ENCODE data around the gene ZCCHC17.

The ZCCHC17 gene

GRCh38 chr1:31400393-31400792, 103.6 kb downstream of the ZCCHC17 start:
- Histone ChIP-seq H3K27me3 (ENCODE audit: control insufficient read depth, insufficient read depth, low read length) (no peaks in the 10 kb centered on the region), H3K4me1 (ENCODE audit: control insufficient read depth, insufficient read depth, low read length) (no peaks in the 10 kb centered on the region), H3K9ac (ENCODE audit: low read depth, low read length) (no peak overlapping the region), H3K36me3 (ENCODE audit: control insufficient read depth, insufficient read depth, low read length) (no peaks in the 10 kb centered on the region), H3K9me3 (ENCODE audit: control insufficient read depth, insufficient read depth, low read length) (no peaks in the 10 kb centered on the region), H3K4me3 (ENCODE audit: low read depth, low read length) (no peak overlapping the region)

GRCh38 chr1:31401241-31401640, 104.4 kb downstream of the ZCCHC17 start:
- no peaks in the 10 kb centered on the region for H3K9me3 ChIP-seq (ENCODE audit: control insufficient read depth, insufficient read depth, low read length)
- no peaks in the 10 kb centered on the region for H3K4me1 ChIP-seq (ENCODE audit: control insufficient read depth, insufficient read depth, low read length)
- no peak overlapping the region for H3K9ac ChIP-seq (ENCODE audit: low read depth, low read length)
- H3K27me3 ChIP-seq (ENCODE audit: control insufficient read depth, insufficient read depth, low read length) = no peaks in the 10 kb centered on the region
- no peaks in the 10 kb centered on the region for H3K36me3 ChIP-seq (ENCODE audit: control insufficient read depth, insufficient read depth, low read length)
- no peak overlapping the region for H3K4me3 ChIP-seq (ENCODE audit: low read depth, low read length)

- H3K27me3 ChIP-seq (ENCODE audit: control insufficient read depth, insufficient read depth, low read length) = peaks cover 5% of the 10 kb centered on the region
- no peak overlapping the region for H3K9ac ChIP-seq (ENCODE audit: low read depth, low read length)
- H3K9me3 ChIP-seq (ENCODE audit: control insufficient read depth, insufficient read depth, low read length) = no peaks in the 10 kb centered on the region
- no peak overlapping the region for H3K4me3 ChIP-seq (ENCODE audit: low read depth, low read length)
- H3K36me3 ChIP-seq (ENCODE audit: control insufficient read depth, insufficient read depth, low read length) = no peaks in the 10 kb centered on the region
- H3K4me1 ChIP-seq (ENCODE audit: control insufficient read depth, insufficient read depth, low read length) = no peaks in the 10 kb centered on the region
Measured at GRCh38 chr1:31405578-31406245, 108.9 kb downstream of the ZCCHC17 start.

GRCh38 chr1:31407029-31407626, 110.3 kb downstream of the ZCCHC17 start:
- no peaks in the 10 kb centered on the region for H3K9me3 ChIP-seq (ENCODE audit: control insufficient read depth, insufficient read depth, low read length)
- H3K27me3 ChIP-seq (ENCODE audit: control insufficient read depth, insufficient read depth, low read length) = peaks cover 17% of the 10 kb centered on the region
- no peak overlapping the region for H3K9ac ChIP-seq (ENCODE audit: low read depth, low read length)
- no peak overlapping the region for H3K4me3 ChIP-seq (ENCODE audit: low read depth, low read length)
- no peaks in the 10 kb centered on the region for H3K4me1 ChIP-seq (ENCODE audit: control insufficient read depth, insufficient read depth, low read length)
- H3K36me3 ChIP-seq (ENCODE audit: control insufficient read depth, insufficient read depth, low read length) = no peaks in the 10 kb centered on the region

GRCh38 chr1:31408788-31409318, 112.0 kb downstream of the ZCCHC17 start:
- H3K36me3 ChIP-seq (ENCODE audit: control insufficient read depth, insufficient read depth, low read length) = no peaks in the 10 kb centered on the region
- no peak overlapping the region for H3K9ac ChIP-seq (ENCODE audit: low read depth, low read length)
- H3K9me3 ChIP-seq (ENCODE audit: control insufficient read depth, insufficient read depth, low read length) = no peaks in the 10 kb centered on the region
- no peaks in the 10 kb centered on the region for H3K4me1 ChIP-seq (ENCODE audit: control insufficient read depth, insufficient read depth, low read length)
- no peak overlapping the region for H3K4me3 ChIP-seq (ENCODE audit: low read depth, low read length)
- peaks cover 20% of the 10 kb centered on the region for H3K27me3 ChIP-seq (ENCODE audit: control insufficient read depth, insufficient read depth, low read length)

GRCh38 chr1:31409946-31410858, 113.4 kb downstream of the ZCCHC17 start:
- no peak overlapping the region for H3K4me3 ChIP-seq (ENCODE audit: low read depth, low read length)
- H3K9me3 ChIP-seq (ENCODE audit: control insufficient read depth, insufficient read depth, low read length) = no peaks in the 10 kb centered on the region
- H3K27me3 ChIP-seq (ENCODE audit: control insufficient read depth, insufficient read depth, low read length) = peaks cover 20% of the 10 kb centered on the region
- H3K4me1 ChIP-seq (ENCODE audit: control insufficient read depth, insufficient read depth, low read length) = peaks cover 7% of the 10 kb centered on the region
- H3K9ac ChIP-seq (ENCODE audit: low read depth, low read length) = no peak overlapping the region
- H3K36me3 ChIP-seq (ENCODE audit: control insufficient read depth, insufficient read depth, low read length) = no peaks in the 10 kb centered on the region

GRCh38 chr1:31410871-31411270, 114.0 kb downstream of the ZCCHC17 start:
- Histone ChIP-seq H3K36me3 (ENCODE audit: control insufficient read depth, insufficient read depth, low read length) (no peaks in the 10 kb centered on the region), H3K9ac (ENCODE audit: low read depth, low read length) (no peak overlapping the region), H3K4me3 (ENCODE audit: low read depth, low read length) (no peak overlapping the region), H3K4me1 (ENCODE audit: control insufficient read depth, insufficient read depth, low read length) (peaks cover 7% of the 10 kb centered on the region), H3K9me3 (ENCODE audit: control insufficient read depth, insufficient read depth, low read length) (no peaks in the 10 kb centered on the region), H3K27me3 (ENCODE audit: control insufficient read depth, insufficient read depth, low read length) (peaks cover 20% of the 10 kb centered on the region)

GRCh38 chr1:31412205-31412604, 115.4 kb downstream of the ZCCHC17 start:
- no peaks in the 10 kb centered on the region for H3K36me3 ChIP-seq (ENCODE audit: control insufficient read depth, insufficient read depth, low read length)
- H3K27me3 ChIP-seq (ENCODE audit: control insufficient read depth, insufficient read depth, low read length) = peaks cover 20% of the 10 kb centered on the region
- H3K4me3 ChIP-seq (ENCODE audit: low read depth, low read length) = peak overlapping the region; percentile 65

GRCh38 chr1:31412732-31413404, 116.0 kb downstream of the ZCCHC17 start, which contains the start of gene SERINC2:
Gene SERINC2 (plus strand): TSS chr1:31413213. CDS start chr1:31413266, 53 bp downstream.
- peaks cover 20% of the 10 kb centered on the region for H3K27me3 ChIP-seq (ENCODE audit: control insufficient read depth, insufficient read depth, low read length)
- no peaks in the 10 kb centered on the region for H3K36me3 ChIP-seq (ENCODE audit: control insufficient read depth, insufficient read depth, low read length)
- H3K4me3 ChIP-seq (ENCODE audit: low read depth, low read length) = peak within 1 kb of the TSS; percentile 92
- no peaks in the 10 kb centered on the region for H3K9me3 ChIP-seq (ENCODE audit: control insufficient read depth, insufficient read depth, low read length)
- H3K4me1 ChIP-seq (ENCODE audit: control insufficient read depth, insufficient read depth, low read length) = peaks cover 9% of the 10 kb centered on the region
- peak within 1 kb of the TSS; percentile 38 for H3K9ac ChIP-seq (ENCODE audit: low read depth, low read length)

More at GRCh38 chr1:31412205-31412604, 115.4 kb downstream of the ZCCHC17 start:
- Histone ChIP-seq H3K9ac (ENCODE audit: low read depth, low read length) (no peak overlapping the region), H3K4me1 (ENCODE audit: control insufficient read depth, insufficient read depth, low read length) (peaks cover 9% of the 10 kb centered on the region), H3K9me3 (ENCODE audit: control insufficient read depth, insufficient read depth, low read length) (no peaks in the 10 kb centered on the region)

GRCh38 chr1:31413405-31414001, 116.7 kb downstream of the ZCCHC17 start:
- no peaks in the 10 kb centered on the region for H3K36me3 ChIP-seq (ENCODE audit: control insufficient read depth, insufficient read depth, low read length)
- peak overlapping the region; percentile 92 for H3K4me3 ChIP-seq (ENCODE audit: low read depth, low read length)
- H3K9ac ChIP-seq (ENCODE audit: low read depth, low read length) = peak overlapping the region; percentile 38
- H3K4me1 ChIP-seq (ENCODE audit: control insufficient read depth, insufficient read depth, low read length) = peaks cover 9% of the 10 kb centered on the region
- peaks cover 20% of the 10 kb centered on the region for H3K27me3 ChIP-seq (ENCODE audit: control insufficient read depth, insufficient read depth, low read length)
- no peaks in the 10 kb centered on the region for H3K9me3 ChIP-seq (ENCODE audit: control insufficient read depth, insufficient read depth, low read length)

Data from iPS-15b (cell line).